HG03571 (cell line): Measurements from ENCODE around the gene DMXL2.
"Not testable (repeated sequence)": the region's sequence is repeated elsewhere in the genome, so short reads cannot be mapped to it uniquely, and the experiment has no call there.

Experiments used
- ATAC-seq: cut with Tn5 transposase; IDR thresholded peaks from one replicate; pipeline ENCODE4 v1.9.1; 2021; ENCODE audit not compliant: unreplicated experiment

The DMXL2 gene

DNA sequence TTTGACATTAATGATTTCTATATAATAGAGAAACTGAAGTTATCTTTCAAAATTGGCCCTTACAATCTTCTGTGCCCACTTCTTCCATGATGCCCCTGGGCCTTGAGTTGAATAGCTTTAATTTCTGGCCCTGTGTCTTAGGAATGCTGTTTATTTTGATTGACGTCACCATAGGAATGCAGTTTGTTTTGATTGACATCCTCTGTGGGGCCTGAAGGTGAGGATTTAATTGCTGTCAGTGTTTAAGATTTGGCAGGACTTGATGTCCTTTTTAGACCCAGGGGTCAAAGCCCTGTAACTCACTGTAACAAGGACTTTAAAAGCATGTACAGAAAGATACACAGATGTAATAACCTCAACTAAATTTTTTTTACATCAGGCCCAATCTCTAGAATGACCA is 197.8 kb downstream of the DMXL2 start:
- no peak for ATAC-seq

DNA sequence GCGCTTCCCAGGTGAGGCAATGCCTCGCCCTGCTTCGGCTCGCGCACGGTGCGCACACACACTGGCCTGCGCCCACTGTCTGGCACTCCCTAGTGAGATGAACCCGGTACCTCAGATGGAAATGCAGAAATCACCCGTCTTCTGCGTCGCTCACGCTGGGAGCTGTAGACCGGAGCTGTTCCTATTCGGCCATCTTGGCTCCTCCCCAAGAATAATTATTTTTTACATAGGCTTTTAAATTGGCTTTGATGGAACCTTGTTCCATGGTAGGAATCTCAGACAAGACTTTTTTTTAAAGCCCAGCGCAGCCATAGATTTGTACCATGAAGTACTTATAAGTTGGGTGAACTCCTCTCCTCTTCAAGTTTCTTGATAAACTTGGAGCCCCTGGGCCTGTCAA is 199.5 kb downstream of the DMXL2 start:
- not testable (repeated sequence) for ATAC-seq

DNA sequence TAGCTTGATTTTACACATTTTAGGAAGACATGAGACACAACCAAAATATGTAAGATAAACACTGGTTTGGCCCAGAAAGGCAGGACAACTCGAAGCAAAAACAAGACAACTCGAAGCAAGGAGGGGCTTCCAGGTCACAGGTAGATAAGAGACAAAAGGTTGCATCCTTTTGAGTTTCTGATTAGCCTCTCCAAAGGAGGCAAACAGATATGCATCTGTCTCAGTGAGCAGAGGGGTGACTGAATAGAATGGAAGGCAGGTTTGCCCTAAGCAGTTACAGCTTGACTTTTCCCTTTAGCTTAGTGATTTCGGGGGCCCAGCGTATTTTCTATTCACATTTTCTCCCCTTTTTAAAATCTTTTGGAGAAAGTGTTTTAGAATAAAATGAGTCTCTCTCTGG is 206.4 kb downstream of the DMXL2 start:
- ATAC-seq, result no peak

DNA sequence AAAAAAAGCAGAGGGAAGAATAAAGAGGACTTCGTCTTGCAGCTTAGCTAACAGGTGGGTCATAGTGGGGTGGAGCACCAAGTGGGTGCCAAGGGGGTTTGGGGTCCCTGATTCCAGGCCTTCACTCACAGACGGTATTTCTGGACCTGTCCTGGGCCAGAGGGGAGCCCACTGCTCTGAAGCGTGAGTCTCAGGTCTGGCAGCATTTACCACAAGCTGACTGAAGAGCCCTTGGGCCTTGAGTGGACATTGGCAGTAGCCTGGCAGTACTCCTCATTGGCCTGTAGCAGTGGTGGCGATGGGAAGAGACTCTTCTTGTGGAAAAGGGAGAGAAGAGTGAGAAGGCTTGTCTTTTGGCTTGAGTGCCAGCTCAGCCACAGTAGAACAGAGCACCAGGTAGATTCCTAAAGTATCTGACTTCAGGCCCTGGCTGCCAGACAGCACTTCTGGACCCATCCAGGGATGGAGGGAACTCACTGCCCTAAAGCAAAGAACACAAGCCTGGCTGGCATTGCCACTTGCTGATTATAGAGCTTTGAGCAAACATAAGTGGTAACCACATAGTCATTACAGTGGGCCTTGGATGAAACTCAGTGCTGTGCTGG is 208.2 kb downstream of the DMXL2 start:
- no peak for ATAC-seq

DNA sequence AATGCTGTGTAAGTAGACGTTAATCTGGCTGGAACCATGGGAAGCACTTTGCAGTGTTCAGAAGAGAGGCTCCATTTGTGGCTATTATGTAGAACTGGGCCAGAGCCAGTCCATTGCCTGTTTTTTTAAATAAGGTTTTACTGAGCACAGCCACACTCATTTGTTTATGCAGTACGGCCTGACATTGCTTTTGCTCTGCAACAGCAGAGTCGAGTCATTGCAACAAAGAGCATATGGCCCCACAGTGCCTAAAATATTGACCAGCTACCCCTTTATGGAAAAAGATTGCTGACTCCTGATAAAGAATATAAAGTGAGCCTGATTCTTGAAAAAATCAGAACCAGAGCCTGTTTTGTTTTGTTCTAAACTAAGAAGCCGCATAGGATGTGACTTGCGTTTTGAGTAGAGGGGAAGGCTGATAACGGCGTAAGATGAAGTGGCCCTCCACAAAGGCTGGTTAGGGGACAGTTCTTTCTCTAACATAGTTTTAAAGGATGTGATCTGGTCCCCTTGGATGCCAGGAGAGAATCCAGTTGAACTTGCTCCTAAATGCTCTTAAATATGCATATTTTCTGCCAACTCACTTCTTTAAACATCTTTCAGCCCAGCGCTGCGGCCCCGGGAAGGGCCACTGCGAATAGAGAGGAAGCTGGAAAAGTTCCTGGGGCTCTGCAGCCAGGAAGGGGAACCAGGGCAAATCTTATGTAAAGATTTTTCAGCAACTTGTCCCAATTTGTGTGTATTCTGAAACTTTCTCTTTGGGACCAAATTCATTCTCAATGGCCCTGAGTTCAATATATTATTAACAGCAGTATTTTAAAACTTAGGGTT is 216.7 kb downstream of the DMXL2 start:
- ATAC-seq, result no peak

DNA sequence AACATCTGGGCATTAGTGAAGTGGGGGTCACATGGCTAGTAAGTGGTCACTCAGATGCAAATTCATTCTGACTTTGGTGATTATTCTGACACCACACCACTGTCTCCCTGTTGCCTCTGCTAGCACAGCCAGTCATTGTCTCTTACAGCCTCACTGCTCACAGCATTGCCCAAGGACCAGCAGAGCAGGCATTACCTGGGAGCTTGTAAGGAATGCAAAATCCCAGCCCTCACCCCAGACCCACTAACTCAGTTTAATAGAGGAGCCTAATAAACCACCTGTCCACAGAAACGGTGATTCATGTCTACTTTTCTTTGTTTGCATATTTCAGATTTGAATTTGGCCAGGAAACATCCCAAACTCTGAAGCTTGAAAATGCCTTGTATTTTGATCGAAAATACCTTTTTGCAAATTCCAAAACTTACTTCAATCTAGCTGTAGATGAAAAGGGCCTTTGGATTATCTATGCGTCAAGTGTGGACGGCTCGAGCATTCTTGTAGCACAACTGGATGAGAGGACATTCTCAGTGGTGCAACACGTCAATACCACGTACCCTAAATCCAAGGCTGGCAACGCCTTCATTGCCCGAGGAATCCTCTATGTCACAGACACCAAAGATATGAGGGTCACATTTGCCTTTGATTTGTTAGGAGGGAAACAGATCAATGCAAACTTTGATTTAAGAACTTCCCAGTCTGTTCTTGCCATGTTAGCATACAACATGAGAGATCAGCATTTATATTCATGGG is 218.4 kb downstream of the DMXL2 start:
- no peak for ATAC-seq

DNA sequence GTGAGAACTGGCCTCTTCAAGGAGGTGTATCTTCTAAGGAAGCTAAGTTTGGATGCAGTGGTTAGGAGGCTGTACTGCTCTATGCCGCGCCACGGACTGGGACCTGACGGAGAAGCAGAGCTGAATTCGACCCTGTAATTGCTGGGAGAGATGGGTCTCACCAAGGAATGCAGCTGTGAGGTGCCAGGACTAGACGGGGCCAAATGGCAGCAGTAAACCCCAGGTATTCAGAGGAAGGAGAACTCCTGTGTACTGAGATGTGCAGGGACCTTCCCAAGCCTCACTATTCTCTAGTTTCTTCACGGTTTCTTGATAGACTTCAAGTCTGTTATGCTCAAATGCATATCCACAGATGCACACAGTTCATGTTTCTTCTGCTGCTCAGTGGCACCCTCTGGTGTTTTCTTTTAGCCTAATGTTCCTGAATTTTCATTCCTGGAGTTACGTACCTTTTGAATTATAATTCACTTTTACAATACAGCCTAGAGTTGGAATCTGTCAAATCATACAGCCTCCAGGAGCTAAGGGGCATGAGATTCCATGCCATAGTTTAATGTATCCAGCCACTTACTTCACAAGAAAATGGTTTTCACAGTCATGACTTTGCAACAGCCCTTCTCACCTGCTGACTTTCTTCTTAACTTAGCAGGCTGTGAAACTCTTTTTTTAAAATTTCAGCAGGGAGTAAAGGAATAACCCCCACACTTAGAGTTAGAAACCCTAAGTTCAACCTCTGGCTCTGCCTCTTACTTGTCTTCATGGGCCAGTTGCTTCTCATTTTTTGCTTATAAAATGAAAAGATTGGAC is 219.3 kb downstream of the DMXL2 start:
- ATAC-seq, result no peak

DNA sequence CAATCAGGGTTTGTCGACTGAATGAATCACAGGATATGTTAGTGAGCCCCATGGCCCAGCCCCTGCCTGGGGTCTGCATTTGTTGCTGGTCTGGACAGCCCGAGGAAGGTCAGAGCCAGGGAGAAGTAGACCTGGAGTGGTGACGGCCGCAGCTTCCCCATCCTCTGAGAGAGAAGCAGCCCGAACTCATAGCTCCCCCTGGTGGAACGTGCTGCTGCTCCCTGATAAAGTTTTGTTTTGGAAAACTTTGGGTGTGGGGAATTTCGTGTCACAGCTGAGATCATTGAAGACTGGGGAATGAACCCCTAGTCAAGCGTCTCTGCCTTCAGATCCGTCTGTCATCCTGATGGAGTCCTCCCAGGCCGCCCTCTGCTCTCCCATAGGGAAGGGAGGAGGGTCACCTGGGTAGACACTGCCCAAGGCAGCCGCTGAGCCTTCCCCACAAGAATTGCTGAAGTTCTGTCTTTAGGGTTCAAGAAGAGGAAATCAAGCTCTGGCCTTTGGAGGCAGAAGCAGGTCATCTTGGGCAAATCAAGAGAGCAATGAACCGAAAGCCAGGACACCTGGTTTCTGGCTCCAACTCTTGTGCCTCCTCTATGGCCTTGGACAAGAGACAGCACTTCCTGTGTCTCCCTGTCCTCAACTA is 220.6 kb downstream of the DMXL2 start:
- ATAC-seq, result no peak

DNA sequence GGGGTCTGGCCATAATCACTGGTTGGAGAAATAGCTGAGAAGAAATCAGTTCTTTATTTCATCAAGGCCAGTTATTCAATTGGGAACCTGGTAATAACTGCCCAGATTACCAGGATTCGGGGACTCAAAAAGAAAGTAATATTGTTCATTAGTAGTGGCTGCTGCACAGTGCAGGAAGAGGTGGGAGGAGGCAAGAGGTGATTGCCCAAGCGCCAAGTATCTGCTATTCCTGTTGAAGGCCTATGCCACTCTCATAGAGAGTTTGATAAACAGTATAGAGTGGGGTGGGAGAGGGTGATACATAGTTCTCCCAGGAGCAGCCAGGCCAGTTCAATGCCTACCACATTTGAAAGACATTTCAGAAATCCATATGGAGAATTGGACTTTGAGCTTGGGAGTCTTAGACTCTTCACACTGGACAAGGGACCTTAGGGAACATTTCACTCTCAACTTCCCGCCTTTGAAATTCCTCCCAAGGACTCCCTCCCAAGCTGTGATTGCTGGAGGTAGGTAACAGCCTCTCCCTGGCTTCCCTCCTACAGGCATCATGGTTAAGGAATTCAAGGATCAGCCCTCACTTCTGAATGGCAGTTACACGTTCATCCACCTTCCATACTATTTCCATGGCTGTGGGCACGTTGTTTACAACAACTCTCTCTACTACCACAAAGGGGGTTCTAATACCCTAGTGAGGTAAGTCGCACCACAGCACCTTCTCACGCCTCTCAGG is 221.4 kb downstream of the DMXL2 start:
- no peak for ATAC-seq

DNA sequence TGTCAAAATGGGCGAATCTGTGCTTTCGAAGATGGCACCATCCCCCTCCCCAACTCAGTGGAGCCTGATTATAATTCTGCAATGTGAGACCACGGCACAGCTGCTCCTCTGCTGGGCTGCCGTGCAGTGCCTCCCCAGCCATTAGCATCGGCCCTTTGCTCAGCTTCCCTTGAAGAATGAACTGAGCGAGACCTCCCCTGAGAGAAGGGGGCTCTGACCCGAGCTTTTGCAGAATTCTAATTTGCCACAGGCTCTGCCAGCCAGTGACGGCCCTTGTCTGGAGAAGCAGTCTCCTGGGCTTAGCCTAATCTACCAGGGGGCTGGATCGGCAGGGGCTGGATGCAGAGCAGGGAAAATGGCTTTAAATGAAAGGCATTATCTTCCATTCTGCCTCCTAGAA is 223.9 kb downstream of the DMXL2 start:
- no peak for ATAC-seq
